Measurements from ENCODE around the gene HIP1.
"Not testable (repeated sequence)": the region's sequence is repeated elsewhere in the genome, so short reads cannot be mapped to it uniquely, and the experiment has no call there.

HIP1 gene

GRCh38 chr7:75567948-75568595 is 170.7 kb downstream of the HIP1 start:
- DNase-seq: no peak

- no peak for DNase-seq
Measured at GRCh38 chr7:75565132-75565837, 173.5 kb downstream of the HIP1 start.

- DNase-seq: no peak
Measured at GRCh38 chr7:75563171-75563570, 175.6 kb downstream of the HIP1 start.

GRCh38 chr7:75559976-75560365 is 178.8 kb downstream of the HIP1 start:
- DNase-seq: no peak

- DNase-seq: no peak
Measured at GRCh38 chr7:75559355-75559975, 179.3 kb downstream of the HIP1 start.

- not testable (repeated sequence) for DNase-seq
Measured at GRCh38 chr7:75556835-75557234, 181.9 kb downstream of the HIP1 start.

- no peak for DNase-seq
Measured at GRCh38 chr7:75555736-75556135, 183.0 kb downstream of the HIP1 start.

- no peak for DNase-seq
Measured at GRCh38 chr7:75546237-75547015, 192.3 kb downstream of the HIP1 start.

- no peak for DNase-seq
Measured at GRCh38 chr7:75537731-75538130, 201.0 kb downstream of the HIP1 start.

- no peak for DNase-seq
Measured at GRCh38 chr7:75536940-75537538, 201.7 kb downstream of the HIP1 start.

GRCh38 chr7:75536491-75536890 is 202.2 kb downstream of the HIP1 start:
- DNase-seq: no peak

- DNase-seq: no peak
Measured at GRCh38 chr7:75534727-75535307, 203.9 kb downstream of the HIP1 start.

- no peak for DNase-seq
Measured at GRCh38 chr7:75533926-75534325, 204.8 kb downstream of the HIP1 start.

GRCh38 chr7:75532639-75533038 is 206.1 kb downstream of the HIP1 start:
- no peak for DNase-seq

GRCh38 chr7:75531359-75531821 is 207.4 kb downstream of the HIP1 start:
- DNase-seq: no peak

- not testable (repeated sequence) for DNase-seq
Measured at GRCh38 chr7:75527224-75527722, 211.5 kb downstream of the HIP1 start.

GRCh38 chr7:75521727-75522126 is 217.0 kb downstream of the HIP1 start:
- DNase-seq: not testable (repeated sequence)

- not testable (repeated sequence) for DNase-seq
Measured at GRCh38 chr7:75518842-75519241, 219.9 kb downstream of the HIP1 start.

GRCh38 chr7:75509033-75509432 is 229.7 kb downstream of the HIP1 start:
- DNase-seq: not testable (repeated sequence)

GRCh38 chr7:75492020-75492419 is 246.7 kb downstream of the HIP1 start, which contains the start of gene SPDYE5:
SPDYE5 (plus strand) TSS chr7:75492320; CDS start chr7:75494048, 1,728 bp downstream.
- DNase-seq: not testable (repeated sequence)

GRCh38 chr7:75485979-75486643 is 252.6 kb downstream of the HIP1 start, which contains the start of gene POM121C:
POM121C (minus strand) TSS chr7:75486299; CDS start chr7:75441496, 44,803 bp downstream.
- not testable (repeated sequence) for DNase-seq
